ENCODE data around the gene STK11. TPM values are rescaled to one million over a fixed set of nuclear protein-coding genes. Genes with fewer than 3 reads are reported as not detected.
A peak's percentile ranks its signal among the peaks of the same experiment; 100 is the strongest.

Gene STK11
- total RNA-seq, 1 experiment from 2014 or later, result 53.0 TPM

GRCh38 chr19:1243768-1244692, 38.5 kb downstream of the STK11 start:
- no TSS peak for BruUV-seq (replicated peaks)
- peak in 1 of 2 experiments; percentile 77 for DNase-seq
- Histone ChIP-seq H3F3A (ENCODE audit: insufficient read depth, low read depth) (peaks cover 32% of the 10 kb centered on the region), H3K9me3 (ENCODE audit: insufficient read depth, low read depth) (no peaks in the 10 kb centered on the region), H3K4me2 (peak overlapping the region; percentile 40; the same call in 1 of the 2 replicates), H4K20me1 (ENCODE audit: insufficient read depth) (no peaks in the 10 kb centered on the region), H3K27ac (no peak overlapping the region), H3K9me2 (ENCODE audit: insufficient read depth) (no peaks in the 10 kb centered on the region), H3K4me3 (no peak overlapping the region), H3K4me1 (replicated peaks; ENCODE audit: insufficient read depth) (peaks cover 32% of the 10 kb centered on the region), H3K79me2 (ENCODE audit: low read depth) (peaks cover 9% of the 10 kb centered on the region), H3K27me3 (ENCODE audit: insufficient read depth, low read depth) (no peaks in the 10 kb centered on the region), H3K36me3 (ENCODE audit: low read depth) (no peaks in the 10 kb centered on the region), H2AFZ (no peak overlapping the region)
- intact Hi-C loops (cut with micrococcal nuclease; ENCODE audit: unreplicated experiment), result no loop called here
- ChIA-PET CTCF (interaction anchor here (0.5 to 3.0 kb wide), 8 partner anchors 9 to 581 kb away, joined by 3 to 76 read pairs (median 4); partner anchors contain the start of genes CIRBP and RNF126), POLR2A (ENCODE audit: unreplicated experiment) (interaction anchor here (0.6 to 1.7 kb wide), 5 partner anchors 9 to 179 kb away, joined by 3 to 23 read pairs (median 3); partner anchors contain the start of gene CIRBP)
- TF ChIP-seq CTCF (conservative IDR thresholded peaks at IDR 0.05) (peak; percentile 81), EZH2 (IDR thresholded peaks at IDR 0.05; ENCODE audit: low read depth) (no peak)

- Histone ChIP-seq H3K4me3 (no peak overlapping the region), H3K4me2 (peak overlapping the region; percentile 40; the same call in 1 of the 2 replicates), H3K27me3 (ENCODE audit: insufficient read depth, low read depth) (no peaks in the 10 kb centered on the region), H3K27ac (no peak overlapping the region), H3K36me3 (ENCODE audit: low read depth) (no peaks in the 10 kb centered on the region), H3K4me1 (replicated peaks; ENCODE audit: insufficient read depth) (peaks cover 32% of the 10 kb centered on the region), H3F3A (ENCODE audit: insufficient read depth, low read depth) (peaks cover 24% of the 10 kb centered on the region), H3K9me3 (ENCODE audit: insufficient read depth, low read depth) (no peaks in the 10 kb centered on the region), H4K20me1 (ENCODE audit: insufficient read depth) (no peaks in the 10 kb centered on the region), H2AFZ (no peak overlapping the region), H3K9me2 (ENCODE audit: insufficient read depth) (no peaks in the 10 kb centered on the region), H3K79me2 (ENCODE audit: low read depth) (peaks cover 10% of the 10 kb centered on the region)
- ChIA-PET CTCF (interaction anchor here (0.5 to 3.0 kb wide), 6 partner anchors 8 to 582 kb away, joined by 3 to 76 read pairs (median 6); partner anchors contain the start of genes CIRBP and RNF126), POLR2A (ENCODE audit: unreplicated experiment) (interaction anchor here (0.6 to 1.7 kb wide), 4 partner anchors 8 to 31 kb away, joined by 3 to 23 read pairs (median 7); partner anchors contain the start of gene CIRBP)
- no peak for TF ChIP-seq EZH2 (IDR thresholded peaks at IDR 0.05; ENCODE audit: low read depth)
- TF ChIP-seq CTCF (conservative IDR thresholded peaks at IDR 0.05), result no peak
- DNase-seq, result no peak
- no TSS peak for BruUV-seq (replicated peaks)
- intact Hi-C loops (cut with micrococcal nuclease; ENCODE audit: unreplicated experiment), result loop anchor here (5.0 kb wide), 1 partner anchor 63 kb away; no protein-coding TSS in a partner anchor
Measured at GRCh38 chr19:1244693-1245451, 39.3 kb downstream of the STK11 start.

Measured in PC-9 (cell line).